ENCODE measurements around the gene CENPP. TPM values are rescaled to one million over a fixed set of nuclear protein-coding genes. Genes with fewer than 3 reads are reported as not detected.

The CENPP gene
- total RNA-seq, 1 donor from 2014 or later: 24.6 TPM

DNA sequence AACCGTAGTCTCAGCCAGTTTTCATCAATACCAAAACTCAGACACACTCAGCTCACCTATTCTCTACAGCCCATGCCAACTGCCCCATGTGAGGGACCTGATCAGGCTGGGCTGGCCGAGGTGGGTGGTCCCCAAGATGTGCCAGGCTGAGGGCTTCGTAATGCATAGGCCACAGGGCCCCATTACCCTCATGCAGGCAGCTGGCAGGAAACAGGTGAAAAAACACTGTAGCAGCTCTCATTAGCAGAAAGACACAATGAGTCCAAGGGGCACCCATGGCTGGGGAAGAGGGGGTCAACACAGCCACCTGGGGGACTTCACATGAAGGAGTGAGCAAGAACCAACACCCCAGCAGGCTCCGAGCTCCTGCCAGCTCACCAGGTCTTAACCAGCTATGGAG, 336.0 kb downstream of the CENPP start:
- Mint-ChIP-seq H3K9me3 (no peaks in the 10 kb centered on the region), H3K27me3 (ENCODE audit: insufficient read depth) (no peaks in the 10 kb centered on the region), H3K4me3 (no peak overlapping the region), H3K36me3 (ENCODE audit: low read depth) (peaks cover 9% of the 10 kb centered on the region), H3K4me1 (ENCODE audit: low read depth) (peaks cover 39% of the 10 kb centered on the region), H3K27ac (no peak overlapping the region)
- intact Hi-C loops (cut with micrococcal nuclease): no loop called here
- no peak for DNase-seq (ENCODE audit: low spot score)

DNA sequence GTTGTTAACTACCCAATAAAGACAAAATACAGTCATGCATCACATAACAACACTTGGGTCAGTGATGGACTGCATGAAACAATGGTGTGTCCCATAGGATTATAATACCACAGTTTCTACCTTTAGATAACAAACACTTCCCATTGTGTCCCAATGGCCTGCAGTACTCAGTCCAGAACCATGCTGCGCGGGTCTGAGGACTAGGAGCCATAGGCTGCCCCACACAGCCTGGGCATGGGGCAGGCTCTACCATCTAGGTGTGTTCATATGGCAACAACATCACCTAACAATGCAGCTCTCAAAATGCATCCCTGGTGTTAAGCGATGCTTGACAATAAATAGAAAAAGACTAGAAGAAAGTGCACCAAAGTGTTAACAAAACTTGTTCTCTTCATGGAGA, 337.4 kb downstream of the CENPP start:
- peaks cover 49% of the 10 kb centered on the region for H3K4me1 Mint-ChIP-seq (ENCODE audit: low read depth)
- H3K36me3 Mint-ChIP-seq (ENCODE audit: low read depth): peaks cover 17% of the 10 kb centered on the region
- intact Hi-C loops (cut with micrococcal nuclease): no loop called here
- no peaks in the 10 kb centered on the region for H3K27me3 Mint-ChIP-seq (ENCODE audit: insufficient read depth)
- H3K27ac Mint-ChIP-seq: peak overlapping the region; percentile 48
- DNase-seq (ENCODE audit: low spot score): no peak
- H3K9me3 Mint-ChIP-seq: no peaks in the 10 kb centered on the region
- no peak overlapping the region for H3K4me3 Mint-ChIP-seq

DNA sequence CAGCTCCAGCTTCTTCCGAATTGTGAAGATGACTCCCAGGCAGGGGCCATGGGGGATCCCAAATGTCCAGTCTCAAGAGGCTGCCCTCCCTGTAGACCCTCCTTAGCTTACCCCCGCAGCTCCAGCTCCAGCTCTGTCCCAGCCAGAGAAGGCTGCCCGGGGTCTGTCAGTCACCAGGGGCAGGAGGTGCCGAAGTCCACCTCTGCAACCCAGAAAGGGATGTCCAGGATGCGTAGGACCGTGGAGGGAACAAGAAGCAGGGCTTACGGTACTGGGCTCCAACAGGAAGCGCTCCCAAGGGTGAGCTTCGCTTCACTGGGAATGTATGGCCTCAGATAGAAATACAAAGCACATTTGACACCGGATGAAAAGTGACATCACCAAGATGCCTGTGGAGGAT, 338.2 kb downstream of the CENPP start:
- Mint-ChIP-seq H3K27ac (no peak overlapping the region), H3K4me3 (no peak overlapping the region), H3K36me3 (ENCODE audit: low read depth) (peaks cover 21% of the 10 kb centered on the region), H3K4me1 (ENCODE audit: low read depth) (peaks cover 57% of the 10 kb centered on the region), H3K9me3 (no peaks in the 10 kb centered on the region), H3K27me3 (ENCODE audit: insufficient read depth) (no peaks in the 10 kb centered on the region)
- intact Hi-C loops (cut with micrococcal nuclease): no loop called here
- no peak for DNase-seq (ENCODE audit: low spot score)

DNA sequence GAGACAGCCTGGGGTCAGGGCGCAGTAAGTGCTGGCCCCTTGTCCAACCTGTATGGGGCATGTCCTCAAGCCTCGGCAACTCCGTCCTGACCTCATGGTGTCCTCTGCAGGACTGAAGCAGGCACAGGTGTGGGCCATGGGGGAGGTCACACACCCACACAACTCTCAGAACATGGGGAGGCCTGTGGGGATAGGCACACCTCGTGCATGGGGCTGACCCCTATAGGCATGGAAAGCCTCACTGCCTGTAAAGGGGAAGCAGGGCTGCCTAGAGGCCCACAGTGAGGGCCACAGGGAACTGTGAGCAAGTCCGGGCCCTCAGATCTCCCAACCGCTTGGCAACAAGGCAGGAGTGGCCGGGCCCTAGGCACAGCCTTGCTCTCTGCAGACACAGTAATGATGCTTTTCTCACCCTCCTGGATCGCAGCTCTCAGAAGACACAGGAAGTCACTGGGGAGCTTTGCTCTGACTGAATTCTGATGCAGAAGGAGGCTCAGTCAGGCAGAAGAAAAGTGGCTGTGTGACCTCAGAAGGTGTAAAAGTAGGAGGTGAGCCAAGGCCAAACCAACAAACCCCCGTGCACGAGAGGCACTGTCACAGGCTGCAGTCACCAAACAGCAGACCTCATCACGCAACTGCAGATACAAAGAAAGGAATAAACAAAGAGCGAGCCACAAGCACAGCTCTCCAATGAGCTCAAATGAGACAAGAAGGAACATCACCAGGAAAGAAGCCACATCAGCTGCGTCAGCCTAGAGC, 338.8 kb downstream of the CENPP start:
- Mint-ChIP-seq H3K4me3 (peak overlapping the region; percentile 23), H3K36me3 (ENCODE audit: low read depth) (peaks cover 23% of the 10 kb centered on the region), H3K27ac (peak overlapping the region; percentile 89), H3K4me1 (ENCODE audit: low read depth) (peaks cover 61% of the 10 kb centered on the region), H3K27me3 (ENCODE audit: insufficient read depth) (no peaks in the 10 kb centered on the region), H3K9me3 (no peaks in the 10 kb centered on the region)
- intact Hi-C loops (cut with micrococcal nuclease): loop anchor here (5.0 kb wide), 1 partner anchor 32 kb away; no protein-coding TSS in a partner anchor
- DNase-seq (ENCODE audit: low spot score): peak; percentile 29

DNA sequence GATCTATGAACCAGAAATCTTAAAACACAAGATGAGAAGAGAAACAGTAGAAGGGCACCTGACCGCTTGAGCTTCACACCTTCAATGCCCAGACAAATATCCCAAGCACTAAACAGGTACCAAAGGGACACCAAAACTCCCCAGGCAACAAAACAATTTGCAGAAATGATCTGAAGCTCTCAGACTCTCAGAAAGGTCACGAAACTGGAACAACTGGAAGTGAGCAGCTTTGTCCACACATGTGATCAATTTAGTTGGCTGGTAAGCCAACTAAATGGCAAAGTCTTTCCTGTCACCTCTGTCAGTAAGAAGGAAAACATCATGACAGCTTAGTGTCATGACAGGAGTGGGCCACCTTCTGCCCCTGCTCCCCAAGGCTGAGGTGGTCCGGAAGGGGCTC, 340.1 kb downstream of the CENPP start:
- Mint-ChIP-seq H3K27ac (peak overlapping the region; percentile 69), H3K4me1 (ENCODE audit: low read depth) (peaks cover 55% of the 10 kb centered on the region), H3K4me3 (peak overlapping the region; percentile 52), H3K36me3 (ENCODE audit: low read depth) (peaks cover 27% of the 10 kb centered on the region), H3K27me3 (ENCODE audit: insufficient read depth) (no peaks in the 10 kb centered on the region), H3K9me3 (no peaks in the 10 kb centered on the region)
- intact Hi-C loops (cut with micrococcal nuclease): loop anchor here (5.0 kb wide), 1 partner anchor 34 kb away; no protein-coding TSS in a partner anchor
- no peak for DNase-seq (ENCODE audit: low spot score)

DNA sequence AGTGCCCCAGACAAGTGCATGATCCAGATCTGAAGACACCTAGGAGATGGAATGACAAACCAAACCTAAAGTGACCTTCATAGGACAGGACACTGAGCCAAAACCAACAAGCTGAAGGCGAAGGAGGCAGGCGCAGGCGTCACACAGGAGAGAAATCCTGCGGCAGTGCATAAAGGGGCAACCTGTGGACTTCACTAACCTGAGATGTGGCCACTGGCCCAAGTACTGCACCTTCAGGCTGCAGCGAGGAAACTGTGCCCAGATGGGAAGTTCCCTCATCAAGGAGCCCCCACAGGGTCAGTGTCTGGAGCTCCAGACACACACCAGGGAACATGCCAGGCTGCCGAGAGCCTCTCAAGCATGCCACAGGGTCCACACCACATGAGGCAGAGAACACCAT, 340.5 kb downstream of the CENPP start:
- Mint-ChIP-seq H3K36me3 (ENCODE audit: low read depth) (peaks cover 27% of the 10 kb centered on the region), H3K27ac (peak overlapping the region; percentile 69), H3K4me3 (peak overlapping the region; percentile 52), H3K9me3 (no peaks in the 10 kb centered on the region), H3K4me1 (ENCODE audit: low read depth) (peaks cover 57% of the 10 kb centered on the region), H3K27me3 (ENCODE audit: insufficient read depth) (no peaks in the 10 kb centered on the region)
- intact Hi-C loops (cut with micrococcal nuclease): loop anchor here (5.0 kb wide), 1 partner anchor 34 kb away; no protein-coding TSS in a partner anchor
- no peak for DNase-seq (ENCODE audit: low spot score)

DNA sequence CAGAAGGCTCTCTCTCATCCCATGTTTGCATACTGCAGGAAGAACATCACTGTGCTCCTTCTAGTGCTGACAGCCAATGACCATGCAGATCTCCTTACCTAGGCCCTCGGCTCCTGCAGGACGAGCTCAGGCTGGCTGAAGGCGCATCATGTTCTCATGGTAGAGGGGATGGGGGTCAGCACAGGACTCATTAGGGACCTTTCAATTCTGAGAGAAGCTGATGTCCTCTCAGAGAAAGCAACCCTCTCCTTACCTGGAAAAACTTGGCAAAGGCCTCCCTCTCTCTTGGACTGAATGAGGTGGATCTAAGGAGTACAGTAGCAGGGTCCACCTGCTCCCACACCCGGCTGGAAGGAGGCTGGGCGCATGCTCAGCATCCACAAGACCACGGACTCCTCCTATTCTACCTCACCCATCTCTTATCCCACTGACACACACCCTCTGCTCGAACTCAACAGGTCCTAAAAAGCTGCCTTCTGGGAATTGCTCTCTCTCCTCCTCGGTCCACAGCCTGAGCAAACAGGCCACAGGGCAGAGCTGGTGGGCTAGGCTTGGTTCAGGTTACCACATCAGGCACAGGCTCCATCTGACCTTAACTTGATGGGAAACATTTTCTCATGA, 341.3 kb downstream of the CENPP start:
- Mint-ChIP-seq H3K36me3 (ENCODE audit: low read depth) (peaks cover 23% of the 10 kb centered on the region), H3K27ac (peak overlapping the region; percentile 18), H3K4me3 (peak overlapping the region; percentile 2), H3K4me1 (ENCODE audit: low read depth) (peaks cover 59% of the 10 kb centered on the region), H3K27me3 (ENCODE audit: insufficient read depth) (no peaks in the 10 kb centered on the region), H3K9me3 (no peaks in the 10 kb centered on the region)
- no peak for DNase-seq (ENCODE audit: low spot score)
- intact Hi-C loops (cut with micrococcal nuclease): loop anchor here (5.0 kb wide), 1 partner anchor 35 kb away; no protein-coding TSS in a partner anchor

DNA sequence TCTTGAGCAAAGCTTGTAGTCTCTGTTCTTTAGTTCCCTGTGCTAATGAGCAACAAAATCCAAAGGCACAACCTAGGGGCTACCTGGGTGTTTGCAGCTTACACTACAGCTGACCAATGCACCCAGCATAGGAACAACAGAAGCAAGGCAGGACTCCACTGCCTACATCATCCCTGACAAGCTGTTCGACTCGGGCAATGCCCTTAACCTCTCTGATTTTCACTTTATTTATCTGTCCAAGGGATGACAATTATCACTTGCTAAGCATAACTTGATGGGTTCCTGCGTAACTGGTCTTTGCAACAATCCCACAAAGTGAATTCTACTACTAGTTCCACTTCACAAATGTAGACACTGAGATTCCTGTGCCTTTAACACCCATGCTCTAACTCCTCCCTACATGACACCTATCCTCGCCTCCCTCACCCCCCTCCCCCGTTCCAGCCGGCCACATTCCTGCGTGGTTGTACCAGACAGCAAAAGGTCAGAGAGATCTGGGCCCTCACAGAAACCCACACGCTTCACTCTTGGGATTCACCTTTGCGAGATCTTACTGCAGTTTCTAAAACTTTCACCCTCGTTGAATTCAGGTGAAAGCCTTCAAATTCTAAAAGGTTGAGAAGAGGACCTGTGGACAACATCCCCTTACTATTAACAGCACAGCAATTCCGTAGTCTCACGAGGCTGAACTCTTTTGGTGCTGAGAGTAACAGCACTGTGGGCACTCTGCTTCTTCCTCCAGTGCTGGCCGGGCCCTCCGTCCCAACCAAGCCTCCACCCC, 343.2 kb downstream of the CENPP start:
- Mint-ChIP-seq H3K36me3 (ENCODE audit: low read depth) (peaks cover 24% of the 10 kb centered on the region), H3K27ac (peak overlapping the region; percentile 88), H3K4me1 (ENCODE audit: low read depth) (peaks cover 49% of the 10 kb centered on the region), H3K4me3 (peak overlapping the region; percentile 88), H3K27me3 (ENCODE audit: insufficient read depth) (no peaks in the 10 kb centered on the region), H3K9me3 (no peaks in the 10 kb centered on the region)
- intact Hi-C loops (cut with micrococcal nuclease): loop anchor here (2.0 to 5.0 kb wide), 2 partner anchors 37 to 1498 kb away; no protein-coding TSS in a partner anchor
- DNase-seq (ENCODE audit: low spot score): no peak

DNA sequence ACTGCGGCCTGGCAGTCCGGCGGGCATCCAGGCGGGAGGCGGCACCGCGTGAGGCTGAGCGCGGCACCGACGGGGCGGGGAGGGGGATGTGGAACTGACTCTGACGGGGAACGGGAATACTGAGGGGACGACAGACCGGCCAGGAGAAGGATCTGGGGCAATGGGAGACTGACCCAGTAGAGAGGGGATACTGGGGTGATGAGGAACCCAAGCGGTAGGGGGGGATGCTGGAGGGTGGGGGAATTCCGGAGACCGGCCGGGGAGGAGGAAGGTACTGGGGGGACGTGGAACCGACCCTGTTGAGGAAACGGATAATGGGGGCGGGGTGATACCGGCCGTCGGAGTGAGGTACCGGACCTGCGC, 343.8 kb downstream of the CENPP start:
- intact Hi-C loops (cut with micrococcal nuclease): loop anchor here (2.0 to 5.0 kb wide), 2 partner anchors 37 to 1497 kb away; no protein-coding TSS in a partner anchor
- H3K27ac Mint-ChIP-seq: peak overlapping the region; percentile 88
- H3K36me3 Mint-ChIP-seq (ENCODE audit: low read depth): peaks cover 24% of the 10 kb centered on the region
- DNase-seq (ENCODE audit: low spot score): peak; percentile 17
- no peaks in the 10 kb centered on the region for H3K27me3 Mint-ChIP-seq (ENCODE audit: insufficient read depth)
- H3K4me1 Mint-ChIP-seq (ENCODE audit: low read depth): peaks cover 44% of the 10 kb centered on the region
- H3K9me3 Mint-ChIP-seq: no peaks in the 10 kb centered on the region
- H3K4me3 Mint-ChIP-seq: peak overlapping the region; percentile 88

Other genes starting within 250 kb of the CENPP start
- gene SPTLC1, start 210.5 kb upstream of the CENPP start, total RNA-seq: 60.2 and 62.3 TPM in 2 replicates
- gene IARS1, start 32.3 kb upstream of the CENPP start, total RNA-seq: 208 and 217 TPM in 2 replicates
- 84.4 and 95.5 TPM in 2 replicates for gene NOL8, start 603 bp upstream of the CENPP start, total RNA-seq
- not detected in 2 replicates for gene OGN, start 78.6 kb downstream of the CENPP start, total RNA-seq
- not detected in 2 replicates for gene OMD, start 98.5 kb downstream of the CENPP start, total RNA-seq
- not detected in 2 replicates for gene ASPN, start 156.6 kb downstream of the CENPP start, total RNA-seq
- gene ECM2, start 210.0 kb downstream of the CENPP start, total RNA-seq: not detected in 2 replicates